ENCODE results near the gene AKAP8.
"Not testable (repeated sequence)": the region's sequence is repeated elsewhere in the genome, so short reads cannot be mapped to it uniquely, and the experiment has no call there.

- not testable (repeated sequence) for TF ChIP-seq CTCF (IDR thresholded peaks at IDR 0.05); POLR2A (IDR thresholded peaks at IDR 0.05); EP300 (IDR thresholded peaks at IDR 0.05; ENCODE audit: low read depth); POLR2AphosphoS5 (IDR thresholded peaks at IDR 0.05)
These were observed 31.8 kb upstream of the AKAP8 start for GRCh38 chr19:15411351-15411750.
